ENCODE data around the gene GPAM. TPM values are rescaled to one million over a fixed set of nuclear protein-coding genes. Genes with fewer than 3 reads are reported as not detected.

GPAM gene
- total and polyA plus RNA-seq, 2 of the 8 experiments (the other 6 are each of a cell fraction or from before 2014, with no cell fraction given): 5.5 to 15.5 TPM

GRCh38 chr10:112229096-112229495 is 45.5 kb upstream of the GPAM start:
- Histone ChIP-seq H3K18ac (ENCODE audit: extremely low read depth, low read length) (no peak overlapping the region), H3K23ac (ENCODE audit: insufficient read length) (no peak overlapping the region), H3K36me3 (ENCODE audit: control insufficient read depth in 2 of 4, insufficient read depth in 4 of 4, low read length in 3 of 4) (no peaks in the 10 kb centered on the region; a peak in 1 of 8 replicates), H3K9me3 (ENCODE audit: insufficient read depth in 2 of 2, low read depth in 1 of 2, low read length in 1 of 2) (peaks cover 4% of the 10 kb centered on the region in 2 experiments; a peak in 2 of 4 replicates), H3K79me2 (ENCODE audit: control insufficient read depth in 1 of 2, insufficient read depth in 2 of 2, low read length in 2 of 2) (no peaks in the 10 kb centered on the region), H4K5ac (ENCODE audit: insufficient read length, low read depth, low read length) (no peak overlapping the region), H3K27me3 (replicated peaks in 1 of 4; ENCODE audit: control insufficient read depth in 3 of 4, extremely low read depth in 1 of 4, insufficient read depth in 3 of 4, low read length in 3 of 4) (no peaks in the 10 kb centered on the region), H4K8ac (ENCODE audit: extremely low read depth, insufficient read depth, low read length) (no peak overlapping the region), H3K4me1 (replicated peaks in 1 of 4; ENCODE audit: control insufficient read depth in 3 of 4, insufficient read depth in 4 of 4, low read length in 3 of 4) (no peaks in the 10 kb centered on the region; a peak in 1 of 7 replicates), H2AK5ac (ENCODE audit: low read depth, low read length) (no peak overlapping the region), H3K4ac (replicated peaks; ENCODE audit: insufficient read length, low read depth, low read length) (no peak overlapping the region), H3K14ac (ENCODE audit: insufficient read length) (no peak overlapping the region), H2BK20ac (ENCODE audit: low read length) (no peak overlapping the region), H3K9ac (replicated peaks in 1 of 4; ENCODE audit: extremely low read depth in 1 of 4, low read depth in 3 of 4, low read length in 3 of 4) (no peak overlapping the region), H2BK120ac (replicated peaks; ENCODE audit: low read depth, low read length) (no peak overlapping the region), H3K56ac (replicated peaks; ENCODE audit: insufficient read length, low read depth, low read length) (no peak overlapping the region), H3K23me2 (ENCODE audit: low read depth, low read length) (no peaks in the 10 kb centered on the region), H4K91ac (replicated peaks; ENCODE audit: insufficient read length, low read length) (no peak overlapping the region), H3K27ac (ENCODE audit: low read depth, low read length) (no peak overlapping the region), H2BK12ac (ENCODE audit: low read depth, low read length) (no peak overlapping the region), H3K4me3 (ENCODE audit: extremely low read depth in 1 of 4, insufficient read depth in 2 of 4, low read depth in 3 of 4, low read length in 4 of 4) (no peak overlapping the region), H3K79me1 (ENCODE audit: low read depth, low read length) (no peaks in the 10 kb centered on the region), H2AFZ (ENCODE audit: low read length) (no peak overlapping the region), H3K4me2 (ENCODE audit: insufficient read depth in 1 of 2, low read depth in 2 of 2, low read length in 2 of 2) (no peak overlapping the region), H2BK5ac (ENCODE audit: low read depth, low read length) (no peak overlapping the region), H4K20me1 (replicated peaks in 1 of 2; ENCODE audit: control insufficient read depth in 1 of 2, insufficient read depth in 2 of 2, low read length in 2 of 2) (no peaks in the 10 kb centered on the region), H2BK15ac (ENCODE audit: low read length) (no peak overlapping the region)
- FAIRE-seq (no peak), DNase-seq (ENCODE audit: low read depth in 1 of 2, low spot score in 2 of 2) (no peak)
- 96% methylated on average over 2 of the region's 2 CpGs; no CpG with 5 or more reads in 1 of the 2 experiments for WGBS, 2 experiments (ENCODE audit: extremely low coverage in 1 of 2, insufficient coverage in 1 of 2, insufficient read length in 1 of 2, insufficient replicate concordance in 2 of 2, low coverage in 1 of 2, low lambda C conversion rate in 2 of 2, missing lambda C conversion rate in 1 of 2)
- CTCF ChIA-PET (ENCODE audit: partially characterized antibody): interaction anchor here (0.7 to 1.0 kb wide), 2 partner anchors 86 to 244 kb away, joined by 3 read pairs; no protein-coding TSS in a partner anchor
- TF ChIP-seq ATF2 (IDR thresholded peaks at IDR 0.05; ENCODE audit: low read length) (no peak), EZH2 (IDR thresholded peaks at IDR 0.05; ENCODE audit: low read depth, low read length, severe bottlenecking) (no peak)
- POLR2A ChIA-PET (ENCODE audit: partially characterized antibody): no interaction called here

Data from H1 (cell line).